Adipose tissue (tissue), 3 donors: ENCODE results near the gene GSDMA. TPM values are rescaled to one million over a fixed set of nuclear protein-coding genes. Genes with fewer than 3 reads are reported as not detected.

Experiments
- H3K27ac ChIP-seq: one replicate; pipeline ENCODE4 v1.5.1; 2013; ENCODE audit warnings: low read depth, low read length
- WGBS, 3 donors: extraction: QIAGEN DNeasy Blood & Tissue Kit; methylation state at CpG; one replicate each; pipeline ENCODE4 v1.1.7; 2013; 5-methylcytosine and 5-hydroxymethylcytosine counted together
- polyA plus RNA-seq, 3 donors: library from polyadenylated mRNA; stranded (reverse); fragments of 200-250 nt; gene quantifications; one replicate each; pipeline ENCODE4 v1.2.3, GENCODE V29; 2013
- donor health status: healthy with polysubstance abuse.
- donor health status: Bipolar disorder and iron deficiency.
- donor health status: healthy.

GSDMA gene
- polyA plus RNA-seq, 3 donors = 0.14 to 0.91 (median 0.22) TPM

- WGBS, 3 donors = 27 to 40% (median 36%) methylated on average over 33 of the region's 33 CpGs
Observed at GRCh38 chr17:40026816-40027613, 64.2 kb downstream of the GSDMA start.

More at GRCh38 chr17:40026816-40027613, 64.2 kb downstream of the GSDMA start:
- H3K27ac ChIP-seq = no peak overlapping the region

Other genes starting within 250 kb of the GSDMA start
- gene MIEN1, start 232.5 kb upstream of the GSDMA start, polyA plus RNA-seq = 10 to 100 TPM; 43.2 to 79.4 (median 45.4) TPM
- gene GRB7, start 225.1 kb upstream of the GSDMA start, polyA plus RNA-seq = 10 to 100 TPM in 1 of 3 donors, 1 to 10 TPM in 1, under 1 TPM in 1; 0.34 to 29.6 (median 2.8) TPM
- gene IKZF3, start 98.7 kb upstream of the GSDMA start, polyA plus RNA-seq = under 1 TPM; 0.29 to 0.62 (median 0.34) TPM
- gene ZPBP2, start 94.8 kb upstream of the GSDMA start, polyA plus RNA-seq = not detected
- 10 to 100 TPM in 2 of 3 donors, 1 to 10 TPM in 1; 3.8 to 24.1 (median 21.4) TPM for gene GSDMB, start 44.4 kb upstream of the GSDMA start, polyA plus RNA-seq
- 100 to 1,000 TPM in 2 of 3 donors, 10 to 100 TPM in 1; 60.2 to 215 (median 188) TPM for gene ORMDL3, start 35.4 kb upstream of the GSDMA start, polyA plus RNA-seq
- not detected for gene LRRC3C, start 35.3 kb upstream of the GSDMA start, polyA plus RNA-seq
- 10 to 100 TPM; 42.6 to 81.7 (median 54.8) TPM for gene PSMD3, start 17.8 kb downstream of the GSDMA start, polyA plus RNA-seq
- 10 to 100 TPM in 1 of 3 donors, 1 to 10 TPM in 1, under 1 TPM in 1; 0.75 to 91.0 (median 4.4) TPM for gene CSF3, start 52.4 kb downstream of the GSDMA start, polyA plus RNA-seq
- 10 to 100 TPM; 29.2 to 55.6 (median 41.2) TPM for gene MED24, start 91.4 kb downstream of the GSDMA start, polyA plus RNA-seq
- 10 to 100 TPM; 22.5 to 64.0 (median 60.6) TPM for gene THRA, start 100.0 kb downstream of the GSDMA start, polyA plus RNA-seq
- 10 to 100 TPM in 2 of 3 donors, 1 to 10 TPM in 1; 7.3 to 20.7 (median 15.0) TPM for gene NR1D1, start 137.6 kb downstream of the GSDMA start, polyA plus RNA-seq
- gene MSL1, start 159.0 kb downstream of the GSDMA start, polyA plus RNA-seq = 10 to 100 TPM; 33.8 to 88.4 (median 62.1) TPM
- 10 to 100 TPM; 28.0 to 62.2 (median 43.2) TPM for gene CASC3, start 177.5 kb downstream of the GSDMA start, polyA plus RNA-seq
- 1 to 10 TPM; 4.0 to 5.8 (median 4.5) TPM for gene RAPGEFL1, start 214.5 kb downstream of the GSDMA start, polyA plus RNA-seq